ENCODE data around the gene SDC3. TPM values are rescaled to one million over a fixed set of nuclear protein-coding genes. Genes with fewer than 3 reads are reported as not detected.

Gene SDC3
- total RNA-seq, 1 donor from 2014 or later, result 0.25 TPM

DNA sequence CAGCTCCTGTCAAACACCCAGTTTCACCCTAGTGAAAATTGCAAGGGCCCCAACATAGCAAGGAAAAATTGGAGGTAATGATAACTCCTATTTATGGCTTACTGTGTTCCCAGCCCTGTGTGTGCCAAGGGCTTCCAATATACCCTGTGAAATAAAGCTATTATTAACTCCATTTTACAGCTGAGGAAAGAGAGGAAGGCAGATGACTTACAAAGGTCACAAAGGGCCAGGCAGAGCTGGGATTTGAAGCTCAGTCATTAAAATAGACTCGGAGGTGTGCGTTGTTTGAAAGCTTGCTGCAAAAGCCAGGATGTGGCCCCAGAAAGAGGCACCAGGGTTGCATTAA is 20.2 kb upstream of the SDC3 start:
- intact Hi-C loops (cut with micrococcal nuclease), result loop anchor here (1.0 kb wide), 3 partner anchors 127 to 209 kb away; no protein-coding TSS in a partner anchor

DNA sequence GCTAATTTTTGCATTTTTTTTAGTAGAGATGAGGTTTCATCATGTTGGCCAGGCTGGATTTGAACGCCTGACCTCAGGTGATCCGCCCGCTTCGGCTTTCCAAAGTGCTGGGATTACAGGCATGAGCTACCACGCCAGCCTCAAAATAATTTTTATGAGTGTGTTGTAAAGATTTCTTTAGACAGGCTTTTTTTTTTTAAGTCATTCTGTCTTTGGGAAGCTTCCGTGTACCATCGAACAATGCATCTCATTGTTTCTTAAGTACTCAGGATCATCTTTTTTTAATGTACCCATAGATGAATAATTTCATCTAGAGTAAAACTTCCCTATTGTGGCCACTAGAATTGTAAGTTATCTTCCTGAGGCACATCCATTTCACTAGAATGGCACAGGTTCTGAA is 19.6 kb upstream of the SDC3 start:
- intact Hi-C loops (cut with micrococcal nuclease), result no loop called here

DNA sequence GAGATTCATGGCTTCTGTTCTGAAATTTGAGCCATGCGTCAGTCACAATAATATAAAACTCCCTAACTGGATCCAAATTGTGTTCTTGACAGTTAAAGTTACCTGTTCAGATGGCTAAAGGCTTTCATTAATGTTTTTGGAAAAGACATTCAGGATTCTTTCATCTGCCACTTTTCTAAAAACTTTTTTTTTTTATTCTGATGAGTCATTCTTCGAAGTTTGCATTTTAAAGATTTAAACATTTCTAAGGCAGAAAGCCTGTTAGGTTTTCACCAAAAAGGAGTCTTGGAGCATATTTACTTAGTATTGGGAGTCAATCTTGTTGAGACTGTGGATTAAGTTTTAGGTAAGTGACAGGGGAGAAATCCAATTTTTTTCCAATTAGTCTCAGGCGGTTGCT is 18.9 kb upstream of the SDC3 start:
- intact Hi-C loops (cut with micrococcal nuclease), result no loop called here

DNA sequence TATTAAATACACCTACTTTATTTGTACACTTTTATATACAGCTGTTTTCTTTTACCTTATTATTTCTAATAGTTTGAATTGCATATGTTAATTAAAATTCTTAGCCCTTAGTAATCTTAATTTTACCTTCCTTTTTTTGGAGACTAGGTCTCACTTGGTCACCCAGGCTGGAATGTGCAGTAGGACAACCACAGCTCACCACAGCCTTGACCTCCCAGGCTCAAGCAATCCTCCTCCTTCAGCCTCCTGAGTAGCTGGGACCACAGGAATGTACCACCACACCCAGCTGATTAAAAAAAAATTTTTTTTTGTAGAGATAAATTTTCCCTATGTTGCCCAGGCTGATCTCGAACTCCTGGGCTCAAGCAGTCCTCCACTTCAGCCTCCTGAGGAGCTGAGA is 15.0 kb upstream of the SDC3 start:
- intact Hi-C loops (cut with micrococcal nuclease), result no loop called here

DNA sequence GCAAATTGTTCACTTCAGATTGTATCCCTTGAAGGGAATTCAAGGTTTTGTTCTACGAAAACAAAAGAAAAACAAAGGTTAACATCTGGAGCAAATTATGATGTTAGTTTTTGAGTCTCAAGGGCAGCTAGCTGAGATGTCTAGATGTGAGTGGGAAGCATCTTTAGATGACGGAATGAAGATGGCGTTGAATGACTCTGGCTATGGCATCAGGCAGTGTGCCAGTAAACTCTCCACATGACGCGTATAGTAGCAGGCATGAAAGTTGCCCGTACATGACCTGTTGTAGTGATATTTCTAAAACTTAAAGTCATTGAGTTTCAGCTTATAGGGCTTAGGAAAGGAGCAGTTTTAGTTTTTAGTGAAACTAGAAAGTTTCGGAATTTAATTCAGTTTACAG is 12.3 kb upstream of the SDC3 start:
- intact Hi-C loops (cut with micrococcal nuclease), result no loop called here

DNA sequence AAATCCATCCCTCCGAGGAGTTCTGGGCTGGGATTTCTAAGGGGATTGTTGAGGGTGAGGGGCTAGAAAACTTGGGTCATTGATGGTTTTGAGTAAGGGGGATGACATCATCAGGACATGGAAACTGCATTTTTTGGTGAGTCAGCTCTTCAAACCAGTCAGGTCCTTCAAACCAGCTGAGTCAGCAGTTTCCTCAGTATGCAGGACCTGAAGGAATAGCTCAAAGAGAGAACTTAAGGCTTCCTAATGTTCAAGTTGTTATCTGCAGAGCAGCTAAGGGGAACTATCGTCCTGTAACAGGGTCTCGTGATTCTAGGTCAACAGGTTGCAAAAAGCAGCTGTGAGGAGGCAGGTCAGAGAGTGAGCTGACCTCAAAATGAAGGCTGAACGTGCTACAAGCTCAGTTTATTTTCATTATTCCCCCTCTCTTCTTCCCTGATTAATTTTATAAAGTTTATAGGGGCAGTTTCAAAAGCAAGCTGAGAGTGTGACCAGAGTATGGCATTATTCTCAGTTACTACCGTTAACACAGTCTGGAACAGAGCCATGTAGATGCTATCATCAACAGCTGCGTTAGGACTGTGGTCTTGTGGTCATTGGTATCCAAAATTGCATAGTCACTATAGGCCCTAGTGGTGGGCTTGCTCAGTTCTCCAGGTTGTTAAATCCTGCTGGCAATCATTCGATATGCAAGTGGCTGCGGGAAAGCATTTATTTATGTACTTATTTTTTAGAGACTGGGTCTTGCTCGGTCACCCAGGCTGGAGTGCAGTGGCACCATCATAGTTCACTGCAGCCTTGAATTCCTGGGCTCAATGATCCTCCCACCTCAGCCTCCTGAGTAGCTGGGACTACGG is 10.7 kb upstream of the SDC3 start:
- intact Hi-C loops (cut with micrococcal nuclease), result no loop called here

DNA sequence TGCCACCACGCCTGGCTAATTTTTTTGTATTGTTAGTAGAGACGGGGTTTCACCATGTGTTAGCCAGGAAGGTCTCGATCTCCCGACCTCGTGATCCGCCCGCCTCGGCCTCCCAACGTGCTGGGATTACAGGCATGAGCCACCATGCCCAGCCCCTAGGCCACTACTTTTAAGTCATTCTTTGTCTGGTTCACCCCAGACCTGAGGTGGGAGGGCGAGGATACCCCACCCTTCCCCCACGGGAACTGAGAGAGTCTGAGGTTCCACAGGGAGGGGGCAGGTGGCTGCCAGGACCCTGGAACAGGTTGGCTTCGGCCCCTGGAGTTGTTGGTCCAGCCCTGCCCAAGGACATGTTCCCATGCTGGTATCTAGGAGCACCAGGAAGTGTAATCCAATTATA is 7.7 kb upstream of the SDC3 start:
- intact Hi-C loops (cut with micrococcal nuclease), result no loop called here

DNA sequence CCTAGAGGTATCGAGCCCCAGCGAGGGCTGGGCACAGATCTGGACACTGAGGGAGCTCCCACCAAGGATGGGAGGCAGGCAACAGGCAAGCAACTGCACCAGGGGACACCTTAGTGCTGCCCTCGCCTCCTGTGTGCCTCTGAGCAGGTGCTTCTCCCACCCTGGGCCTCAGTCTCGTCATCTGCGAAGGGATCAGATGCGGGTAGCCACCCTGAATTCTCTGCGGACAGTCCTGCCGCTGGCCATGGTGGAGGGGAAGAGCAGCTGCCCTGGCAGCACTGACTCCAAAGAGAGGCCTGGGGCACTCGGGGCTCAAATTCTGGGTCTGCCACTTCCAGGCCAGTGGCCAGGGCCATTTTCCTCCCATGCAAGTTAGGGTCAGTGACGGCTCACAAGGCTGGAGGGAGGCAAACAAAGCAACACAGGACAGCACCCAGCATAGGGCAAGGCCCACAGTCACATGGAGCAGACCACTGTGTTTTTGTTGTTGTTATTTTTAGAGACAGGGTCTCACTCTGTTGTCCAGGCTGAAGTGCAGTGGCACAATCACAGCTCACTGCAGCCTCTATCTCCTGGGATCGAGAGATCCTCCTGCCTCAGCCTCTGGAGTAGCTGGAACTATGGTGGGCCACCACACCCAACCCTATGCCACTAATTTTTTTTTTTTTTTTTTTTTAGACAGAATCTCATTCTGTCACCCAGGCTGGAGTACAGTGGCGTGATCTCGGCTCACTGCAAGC is 7.1 kb upstream of the SDC3 start:
- intact Hi-C loops (cut with micrococcal nuclease), result no loop called here

DNA sequence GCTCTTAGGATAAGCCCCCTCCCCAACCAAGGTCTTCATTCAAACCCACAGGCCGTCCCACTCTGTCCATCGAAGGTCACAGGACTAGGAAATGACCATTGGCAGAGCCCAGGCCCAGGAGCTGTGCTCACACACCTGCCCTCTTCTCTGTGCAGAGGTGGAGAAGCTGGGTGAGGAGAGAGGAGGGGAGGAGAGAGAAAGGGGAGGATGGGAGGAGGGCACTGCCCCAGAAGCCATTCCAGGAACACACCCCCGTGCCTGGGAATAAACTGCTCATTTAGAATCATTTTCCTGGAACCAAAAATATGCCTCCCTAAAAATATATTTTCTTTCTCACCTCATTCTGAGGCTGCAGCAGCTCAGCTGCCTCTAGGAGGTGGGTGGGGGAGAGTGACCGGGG is 6.4 kb upstream of the SDC3 start:
- intact Hi-C loops (cut with micrococcal nuclease), result no loop called here

DNA sequence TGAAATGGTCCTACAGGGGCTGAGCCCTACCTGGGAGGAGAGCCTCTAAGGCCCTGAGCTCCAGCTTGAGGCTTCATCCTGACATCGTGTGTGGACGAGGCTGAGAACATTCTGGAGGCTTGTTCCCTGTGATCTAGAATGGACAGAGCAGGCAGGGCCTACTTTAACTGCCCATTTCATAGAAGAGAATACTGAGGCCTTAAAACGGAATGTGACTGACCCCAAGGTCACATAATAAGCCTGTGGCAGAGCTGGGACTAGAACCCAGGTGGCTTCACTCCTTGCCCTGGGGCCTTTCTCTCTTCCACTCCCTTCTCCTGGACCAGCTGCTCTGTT is 6.0 kb upstream of the SDC3 start:
- intact Hi-C loops (cut with micrococcal nuclease), result no loop called here

DNA sequence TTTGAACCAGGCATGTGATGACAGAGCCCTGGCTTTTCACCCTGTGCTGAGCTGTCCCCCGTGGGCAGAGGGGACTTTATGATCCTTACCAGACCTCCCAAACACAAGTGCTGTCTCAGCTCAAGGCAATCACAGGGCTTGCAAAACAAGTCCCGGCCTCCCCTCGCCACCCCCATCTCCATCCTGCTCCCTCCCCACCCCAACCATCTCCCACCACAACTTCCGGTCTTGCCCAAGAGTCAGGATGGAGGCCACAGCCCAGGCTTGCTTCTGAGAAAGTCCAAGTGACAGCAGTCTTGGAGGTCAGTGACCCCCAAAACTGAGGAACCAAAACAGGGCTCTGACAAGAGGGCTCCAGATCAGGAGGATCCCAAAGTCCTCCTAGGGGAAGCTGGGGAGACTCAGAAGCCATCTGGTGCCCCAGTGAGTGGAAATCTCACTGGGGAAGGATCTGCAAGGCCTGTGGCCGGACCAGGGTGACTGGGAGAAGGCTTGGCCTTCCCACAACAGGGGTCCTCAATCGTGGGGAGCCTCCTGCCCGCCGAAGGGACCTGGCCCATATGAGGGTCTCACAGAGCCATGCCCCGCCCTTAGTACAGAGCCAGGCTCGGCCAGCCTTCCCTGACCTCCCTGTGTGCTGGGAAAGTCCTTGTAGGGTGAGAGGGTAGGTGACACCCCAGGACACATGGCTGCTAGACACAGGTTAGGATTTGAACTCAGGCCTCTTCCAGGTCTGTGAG is 4.5 kb upstream of the SDC3 start:
- intact Hi-C loops (cut with micrococcal nuclease), result no loop called here

DNA sequence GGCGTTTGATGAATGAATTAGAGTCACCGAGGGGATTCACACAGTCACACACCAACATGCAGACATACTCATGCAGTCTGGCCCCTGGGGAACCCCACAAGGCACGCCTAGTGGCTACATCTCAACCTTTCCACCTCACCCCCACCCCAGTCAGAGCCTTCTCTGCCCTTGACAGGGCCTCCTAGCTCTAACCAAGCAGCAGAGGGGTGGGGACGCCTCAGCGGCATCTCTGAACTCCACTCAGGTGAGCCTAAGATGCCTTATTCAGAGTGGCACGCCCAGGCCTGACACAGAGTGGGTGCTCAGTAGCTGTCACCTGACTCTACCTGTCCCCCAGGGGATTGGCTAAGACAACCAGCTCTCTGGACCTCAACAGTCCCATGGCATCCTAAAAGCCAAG is 3.7 kb upstream of the SDC3 start:
- intact Hi-C loops (cut with micrococcal nuclease), result no loop called here

DNA sequence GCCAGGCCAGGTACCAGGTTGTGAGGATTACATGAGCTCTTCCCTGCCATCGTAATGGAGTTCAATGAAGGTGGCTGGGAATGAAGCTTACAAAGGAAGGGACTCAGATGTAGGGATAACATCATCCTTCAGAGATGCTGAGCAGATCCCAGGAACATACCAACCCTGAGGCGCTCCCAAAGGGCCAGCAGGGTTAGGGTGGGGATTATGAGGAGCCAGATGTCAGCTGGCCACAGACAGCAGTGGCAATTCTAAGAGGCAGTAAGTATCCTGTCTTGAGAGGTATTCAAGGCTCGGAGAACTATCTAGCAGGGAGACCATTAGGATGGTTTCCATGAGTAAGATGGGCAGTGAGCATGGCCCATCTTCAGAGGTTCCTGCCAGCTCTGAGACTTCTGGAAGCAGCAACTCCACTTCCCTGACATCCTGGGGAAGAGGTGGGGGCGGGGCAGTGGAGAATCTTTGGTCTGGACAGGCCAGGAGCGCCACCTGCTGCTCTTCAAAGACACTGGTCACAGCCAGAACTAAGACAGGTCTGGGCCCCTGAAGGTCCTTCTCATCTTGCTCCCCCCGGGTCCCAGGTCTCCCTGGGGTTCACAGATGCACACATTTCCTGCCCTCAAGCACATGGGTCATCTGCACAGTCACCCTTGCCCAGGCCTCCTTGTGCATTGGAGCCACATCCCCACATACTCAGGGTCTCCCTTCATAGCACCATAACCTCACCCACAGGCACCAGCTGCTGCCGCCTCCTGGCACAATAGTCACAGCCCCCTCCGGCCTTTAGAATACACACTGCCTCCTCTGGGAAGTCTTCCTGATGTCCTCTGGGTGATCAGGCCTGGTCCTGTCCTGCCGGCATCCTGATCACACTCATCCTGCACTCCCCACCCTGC is 2.7 kb upstream of the SDC3 start:
- intact Hi-C loops (cut with micrococcal nuclease), result loop anchor here (1.0 kb wide), 3 partner anchors 110 to 192 kb away; no protein-coding TSS in a partner anchor

DNA sequence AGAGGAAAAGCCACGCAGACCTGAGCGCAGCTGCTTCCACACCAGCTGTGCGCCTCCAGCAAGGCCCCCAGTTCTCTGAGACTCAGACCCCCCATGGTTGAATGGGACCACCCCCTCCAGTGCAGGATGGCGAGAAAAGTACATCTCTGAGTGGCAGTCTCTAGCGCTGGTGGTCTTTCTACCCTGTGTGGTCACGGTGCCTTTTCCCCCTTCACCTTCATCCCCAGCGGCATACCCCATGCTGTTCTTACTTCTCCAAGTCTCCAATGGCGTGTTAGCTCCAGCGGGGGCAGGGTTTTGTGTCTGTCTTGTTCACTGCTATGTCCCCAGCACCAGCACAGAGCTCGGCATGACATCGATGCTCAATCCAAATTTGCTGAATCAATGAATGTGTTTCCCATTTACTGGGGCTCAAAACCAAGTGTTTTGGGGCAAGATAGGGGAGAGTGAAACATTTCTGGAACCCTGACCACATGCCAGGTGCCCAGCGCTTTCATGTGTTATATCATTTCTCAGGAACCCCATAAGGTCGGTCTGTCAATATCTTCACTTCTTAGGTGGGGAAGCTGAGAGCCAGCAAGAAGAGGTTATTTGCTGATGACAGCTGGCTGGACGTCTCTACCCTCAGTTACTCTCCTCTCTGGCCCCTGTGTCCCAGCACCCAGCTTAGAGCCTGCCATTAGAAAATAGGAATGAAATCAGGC is 959 bp upstream of the SDC3 start:
- intact Hi-C loops (cut with micrococcal nuclease), result no loop called here

DNA sequence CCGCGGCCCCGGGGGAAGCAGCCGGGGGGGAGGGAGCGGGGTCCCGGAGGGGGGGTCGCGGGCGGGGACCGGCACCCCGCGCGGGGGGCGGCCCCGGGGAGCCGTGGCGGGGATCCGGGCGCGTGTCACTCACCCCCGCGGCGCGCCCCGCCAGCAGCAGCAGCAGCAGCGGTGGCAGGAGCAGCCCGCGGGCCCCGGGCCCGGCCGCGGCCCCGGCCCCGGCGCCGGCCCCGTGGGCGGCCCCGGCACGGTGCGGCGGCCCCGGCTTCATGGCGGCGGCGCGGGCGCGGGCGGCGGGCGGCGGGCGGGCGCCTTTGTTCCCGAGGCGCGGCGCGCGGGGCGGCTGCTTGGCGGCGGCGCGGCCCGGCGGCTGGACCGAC is 252 bp downstream of the SDC3 start:
- intact Hi-C loops (cut with micrococcal nuclease), result no loop called here

DNA sequence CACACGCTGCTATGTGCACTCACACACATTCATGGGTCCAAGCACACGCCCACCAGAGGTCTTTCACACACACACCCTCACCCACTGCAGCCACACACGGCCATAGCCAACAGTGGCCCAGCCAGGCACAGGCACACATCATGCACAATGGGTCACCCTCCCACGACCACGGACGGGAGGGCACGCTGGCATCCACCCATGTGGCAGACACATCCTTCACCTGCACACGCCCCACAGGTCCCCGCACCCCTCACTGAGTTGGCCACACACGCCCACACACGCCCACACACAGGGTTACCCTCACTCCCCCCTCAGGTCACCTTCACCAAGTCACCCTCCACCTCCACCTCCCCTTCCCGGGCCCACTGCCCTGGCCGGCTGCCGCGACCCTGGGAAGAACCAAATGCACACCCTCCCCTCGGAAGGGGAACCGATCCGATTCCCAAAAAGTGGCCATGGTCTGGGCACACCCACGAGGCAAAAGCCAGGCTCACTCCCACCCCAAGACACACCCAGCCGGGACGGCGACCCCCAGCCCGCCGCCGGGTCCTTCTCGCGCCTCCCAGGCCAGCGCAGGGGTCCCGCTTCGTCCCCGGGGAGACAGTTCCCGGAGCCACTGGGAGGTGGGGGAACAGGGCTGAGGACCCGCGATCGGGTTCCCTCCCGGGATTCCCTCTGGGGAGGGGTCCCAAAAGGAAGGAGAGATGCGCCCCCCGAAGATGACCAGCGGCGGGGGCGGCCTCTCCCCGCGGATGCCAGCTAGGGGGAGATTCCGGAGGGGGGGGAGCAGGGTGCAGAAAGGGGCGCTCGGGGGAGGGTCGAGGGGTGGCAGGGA is 860 bp downstream of the SDC3 start:
- intact Hi-C loops (cut with micrococcal nuclease), result no loop called here

DNA sequence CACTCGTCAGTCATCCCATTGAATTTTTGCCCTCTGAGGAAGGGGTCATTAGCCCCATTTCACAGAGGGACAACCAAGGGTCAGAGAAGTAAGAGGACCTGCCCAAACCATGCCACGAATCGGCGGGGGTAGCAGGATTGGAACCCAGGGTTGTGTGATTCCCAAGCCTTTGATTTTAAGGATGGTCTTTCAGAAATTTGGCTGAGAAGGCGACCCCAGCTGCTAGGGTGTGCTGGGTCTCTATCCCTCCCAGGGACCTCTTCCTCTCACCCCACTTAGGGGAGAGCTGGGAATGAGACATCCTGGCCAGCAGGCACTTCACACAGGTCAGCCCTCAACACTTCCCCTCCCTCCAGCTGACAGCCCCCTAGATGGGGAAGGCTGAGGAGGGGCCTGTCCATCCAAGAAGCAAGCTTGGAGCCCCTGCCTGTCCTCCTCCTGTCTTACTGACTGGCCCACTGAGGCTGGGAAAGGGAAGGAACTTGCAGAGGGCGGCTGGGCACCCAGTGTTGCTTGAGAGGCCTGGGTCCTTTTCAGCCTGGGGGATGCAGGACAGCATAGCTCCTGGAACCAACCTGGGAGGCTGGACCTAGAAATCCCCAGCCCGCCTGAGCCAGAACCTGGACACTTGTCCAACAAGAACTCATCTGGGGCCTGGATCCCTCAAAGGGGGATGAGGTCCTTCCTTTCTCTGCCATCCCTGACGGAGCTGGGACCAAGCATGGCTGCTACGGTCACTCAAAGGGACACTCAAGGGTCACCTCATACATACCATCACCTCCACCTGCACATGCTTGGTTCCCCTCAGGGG is 1.7 kb downstream of the SDC3 start:
- intact Hi-C loops (cut with micrococcal nuclease), result no loop called here

DNA sequence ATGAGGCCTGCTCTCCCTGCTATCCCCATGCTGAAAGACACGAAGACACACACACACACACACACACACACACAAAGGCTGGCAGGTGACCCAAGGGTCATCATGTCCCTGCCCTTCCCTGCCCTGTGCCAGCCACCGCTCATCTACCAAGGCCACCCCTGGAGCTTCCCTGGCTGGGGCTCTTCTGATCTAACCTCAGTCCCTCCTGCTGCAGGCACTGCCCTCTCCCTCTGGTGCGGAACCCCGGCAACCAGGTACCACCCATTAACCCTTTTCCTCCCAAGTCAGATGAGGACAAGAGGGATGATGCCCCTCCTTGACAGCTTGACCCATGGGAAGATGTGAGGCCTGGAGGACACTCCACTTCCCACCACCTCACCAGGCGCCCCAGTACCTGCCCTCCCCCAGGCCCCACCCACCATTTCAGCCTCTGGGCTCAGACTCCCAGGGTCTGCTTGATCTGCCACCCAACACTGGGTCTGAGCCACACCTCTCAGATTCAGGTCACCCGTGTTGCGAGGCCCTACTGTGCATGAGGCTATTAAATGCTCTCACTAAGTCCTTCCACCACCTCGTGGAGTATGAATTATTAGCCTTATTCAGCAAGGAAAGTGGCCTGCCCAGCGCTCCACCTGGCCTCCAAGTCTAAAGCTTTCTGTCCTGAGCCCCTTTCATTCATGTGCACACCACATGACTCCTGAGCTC is 2.5 kb downstream of the SDC3 start:
- intact Hi-C loops (cut with micrococcal nuclease), result no loop called here
